MM.1S (cell line): Measurements from ENCODE around the gene RASSF4.

Experiments used
- DNase-seq: peaks from one replicate; pipeline ENCODE4 v3.0.0-alpha.2; 2015
- H2AFZ ChIP-seq: fragments of 300-600 bp; sonication (generic); 2 replicates; pipeline ENCODE4 v1.6.0; 2016; ENCODE audit warnings: antibody characterized with exemption, low read length
- H3F3A ChIP-seq: fragments of 300-600 bp; sonication (generic); 2 replicates; pipeline ENCODE4 v1.6.1; 2016; ENCODE audit warnings: mild to moderate bottlenecking, antibody characterized with exemption, low read length, moderate library complexity, mixed read lengths; ENCODE audit not compliant: insufficient read depth
- H3K27ac ChIP-seq: fragments of 300-600 bp; sonication (generic); 2 replicates; pipeline ENCODE4 v1.5.1; 2016; ENCODE audit warnings: mild to moderate bottlenecking, low read length
- H3K27me3 ChIP-seq: fragments of 300-600 bp; sonication (generic); replicated peaks from 2 replicates; pipeline ENCODE4 v1.6.0; 2016; ENCODE audit warnings: low read length; ENCODE audit not compliant: insufficient read depth
- H3K36me3 ChIP-seq: fragments of 300-600 bp; sonication (generic); replicated peaks from 2 replicates; pipeline ENCODE4 v1.6.1; 2016; ENCODE audit warnings: mild to moderate bottlenecking, low read length, mixed read lengths; ENCODE audit not compliant: insufficient read depth
- H3K4me1 ChIP-seq: fragments of 300-600 bp; sonication (generic); 2 replicates; pipeline ENCODE4 v1.6.1; 2016; ENCODE audit warnings: low read length, mixed read lengths
- H3K4me2 ChIP-seq: fragments of 300-600 bp; sonication (generic); 2 replicates; pipeline ENCODE4 v1.6.0; 2016; ENCODE audit warnings: low read depth, low read length
- H3K4me3 ChIP-seq: fragments of 300-600 bp; sonication (generic); 2 replicates; pipeline ENCODE4 v1.5.1; 2016; ENCODE audit warnings: low read length, mixed read lengths
- H3K79me2 ChIP-seq: fragments of 300-600 bp; sonication (generic); 2 replicates; pipeline ENCODE4 v1.6.1; 2016; ENCODE audit warnings: mixed run types, low read length, mixed read lengths
- H3K9ac ChIP-seq: fragments of 300-600 bp; sonication (generic); 2 replicates; pipeline ENCODE4 v1.6.1; 2016; ENCODE audit warnings: low read length, mixed read lengths
- H3K9me2 ChIP-seq: fragments of 300-600 bp; sonication (generic); replicated peaks from 2 replicates; pipeline ENCODE4 v1.6.1; 2016; ENCODE audit warnings: mild to moderate bottlenecking, low read length, mixed read lengths; ENCODE audit not compliant: insufficient read depth
- H3K9me3 ChIP-seq: fragments of 300-600 bp; sonication (generic); replicated peaks from 2 replicates; pipeline ENCODE4 v1.6.1; 2016; ENCODE audit warnings: mild to moderate bottlenecking, low read length, mixed read lengths; ENCODE audit not compliant: insufficient read depth
- H4K20me1 ChIP-seq: fragments of 300-600 bp; sonication (generic); 2 replicates; pipeline ENCODE4 v1.6.1; 2016; ENCODE audit warnings: mild to moderate bottlenecking, low read length, moderate library complexity, mixed read lengths; ENCODE audit not compliant: insufficient read depth
- EZH2 ChIP-seq: fragments of 300-600 bp; sonication (generic); optimal IDR thresholded peaks from 2 replicates; pipeline ENCODE3; 2017; ENCODE audit warnings: low read depth, mild to moderate bottlenecking, antibody characterized with exemption, low read length, mixed read lengths
- EZH2phosphoT487 ChIP-seq: fragments of 300-600 bp; sonication (generic); IDR thresholded peaks from 2 replicates; pipeline ENCODE4 v1.6.1; 2018; ENCODE audit warnings: antibody characterized with exemption, low read length
- TF ChIP-seq, protein P1 (sequence below): fragments of 300-600 bp; sonication (generic); IDR thresholded peaks from 2 replicates; pipeline ENCODE4 v1.5.1; 2016; ENCODE audit warnings: antibody characterized with exemption, low read length, mixed read lengths

The RASSF4 gene

DNA sequence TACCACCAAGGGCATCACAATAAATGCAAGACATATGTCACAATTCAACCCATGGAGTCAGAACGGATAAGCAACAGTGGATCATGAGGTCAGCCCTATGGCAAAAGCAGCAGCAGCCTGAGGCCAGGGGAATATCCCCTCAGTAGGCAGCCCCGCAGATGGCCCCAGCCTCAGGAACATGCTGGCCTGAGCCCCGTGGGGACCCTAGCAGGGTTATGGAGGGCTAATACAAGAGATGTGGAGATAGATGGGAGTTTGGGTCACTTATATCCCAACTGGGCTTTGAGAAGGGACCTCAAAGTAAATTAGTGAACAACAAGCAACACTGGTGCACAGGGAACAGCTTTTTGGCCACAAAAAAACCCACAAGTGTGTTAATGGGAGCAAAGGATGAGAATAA is 39.4 kb upstream of the RASSF4 start:
- TF ChIP-seq, protein P1, sequence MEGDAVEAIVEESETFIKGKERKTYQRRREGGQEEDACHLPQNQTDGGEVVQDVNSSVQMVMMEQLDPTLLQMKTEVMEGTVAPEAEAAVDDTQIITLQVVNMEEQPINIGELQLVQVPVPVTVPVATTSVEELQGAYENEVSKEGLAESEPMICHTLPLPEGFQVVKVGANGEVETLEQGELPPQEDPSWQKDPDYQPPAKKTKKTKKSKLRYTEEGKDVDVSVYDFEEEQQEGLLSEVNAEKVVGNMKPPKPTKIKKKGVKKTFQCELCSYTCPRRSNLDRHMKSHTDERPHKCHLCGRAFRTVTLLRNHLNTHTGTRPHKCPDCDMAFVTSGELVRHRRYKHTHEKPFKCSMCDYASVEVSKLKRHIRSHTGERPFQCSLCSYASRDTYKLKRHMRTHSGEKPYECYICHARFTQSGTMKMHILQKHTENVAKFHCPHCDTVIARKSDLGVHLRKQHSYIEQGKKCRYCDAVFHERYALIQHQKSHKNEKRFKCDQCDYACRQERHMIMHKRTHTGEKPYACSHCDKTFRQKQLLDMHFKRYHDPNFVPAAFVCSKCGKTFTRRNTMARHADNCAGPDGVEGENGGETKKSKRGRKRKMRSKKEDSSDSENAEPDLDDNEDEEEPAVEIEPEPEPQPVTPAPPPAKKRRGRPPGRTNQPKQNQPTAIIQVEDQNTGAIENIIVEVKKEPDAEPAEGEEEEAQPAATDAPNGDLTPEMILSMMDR = no peak
- TF ChIP-seq EZH2phosphoT487 (no peak), EZH2 (no peak)
- Histone ChIP-seq H3K4me3 (no peak overlapping the region), H3K4me1 (peaks cover 16% of the 10 kb centered on the region), H3K36me3 (no peaks in the 10 kb centered on the region), H3K4me2 (no peak overlapping the region), H4K20me1 (no peaks in the 10 kb centered on the region), H3K9me3 (no peaks in the 10 kb centered on the region), H3K27me3 (no peaks in the 10 kb centered on the region), H2AFZ (no peak overlapping the region), H3K9me2 (no peaks in the 10 kb centered on the region), H3K9ac (no peak overlapping the region), H3K27ac (no peak overlapping the region), H3F3A (no peaks in the 10 kb centered on the region), H3K79me2 (no peaks in the 10 kb centered on the region)
- DNase-seq = no peak

- DNase-seq = no peak
- H3K4me3 ChIP-seq = no peak overlapping the region
Observed at GRCh38 chr10:44921061-44921460, 38.5 kb upstream of the RASSF4 start.

GRCh38 chr10:44921506-44921905 is 38.1 kb upstream of the RASSF4 start:
- Histone ChIP-seq H3K9ac (no peak overlapping the region), H3K4me2 (no peak overlapping the region)

More at GRCh38 chr10:44921061-44921460, 38.5 kb upstream of the RASSF4 start:
- H3K4me2 ChIP-seq = no peak overlapping the region
- no peaks in the 10 kb centered on the region for H3K9me2 ChIP-seq
- no peak overlapping the region for H3K27ac ChIP-seq
- H3K27me3 ChIP-seq = no peaks in the 10 kb centered on the region
- no peak overlapping the region for H2AFZ ChIP-seq
- no peaks in the 10 kb centered on the region for H3K9me3 ChIP-seq
- no peaks in the 10 kb centered on the region for H3F3A ChIP-seq
- TF ChIP-seq, protein P1 = no peak
- TF ChIP-seq EZH2 (no peak), EZH2phosphoT487 (no peak)
- H3K9ac ChIP-seq = no peak overlapping the region
- H3K36me3 ChIP-seq = no peaks in the 10 kb centered on the region
- H3K4me1 ChIP-seq = peaks cover 19% of the 10 kb centered on the region
- no peaks in the 10 kb centered on the region for H4K20me1 ChIP-seq
- H3K79me2 ChIP-seq = no peaks in the 10 kb centered on the region

More at GRCh38 chr10:44921506-44921905, 38.1 kb upstream of the RASSF4 start:
- Histone ChIP-seq H3K27me3 (no peaks in the 10 kb centered on the region), H3K27ac (no peak overlapping the region), H3K4me1 (peaks cover 19% of the 10 kb centered on the region), H4K20me1 (no peaks in the 10 kb centered on the region), H3K9me2 (no peaks in the 10 kb centered on the region), H3K9me3 (no peaks in the 10 kb centered on the region), H3K79me2 (no peaks in the 10 kb centered on the region), H3K36me3 (no peaks in the 10 kb centered on the region), H3F3A (no peaks in the 10 kb centered on the region), H3K4me3 (no peak overlapping the region), H2AFZ (no peak overlapping the region)
- DNase-seq = no peak
- TF ChIP-seq EZH2 = no peak
- TF ChIP-seq EZH2phosphoT487 = no peak
- TF ChIP-seq, protein P1 = no peak
